HG02973 (cell line): ENCODE results near the gene CNIH2.

Experiments used
- ATAC-seq: cut with Tn5 transposase; IDR thresholded peaks from one replicate; pipeline ENCODE4 v1.9.1; 2021; ENCODE audit warnings: moderate library complexity; ENCODE audit not compliant: unreplicated experiment

Gene CNIH2

DNA sequence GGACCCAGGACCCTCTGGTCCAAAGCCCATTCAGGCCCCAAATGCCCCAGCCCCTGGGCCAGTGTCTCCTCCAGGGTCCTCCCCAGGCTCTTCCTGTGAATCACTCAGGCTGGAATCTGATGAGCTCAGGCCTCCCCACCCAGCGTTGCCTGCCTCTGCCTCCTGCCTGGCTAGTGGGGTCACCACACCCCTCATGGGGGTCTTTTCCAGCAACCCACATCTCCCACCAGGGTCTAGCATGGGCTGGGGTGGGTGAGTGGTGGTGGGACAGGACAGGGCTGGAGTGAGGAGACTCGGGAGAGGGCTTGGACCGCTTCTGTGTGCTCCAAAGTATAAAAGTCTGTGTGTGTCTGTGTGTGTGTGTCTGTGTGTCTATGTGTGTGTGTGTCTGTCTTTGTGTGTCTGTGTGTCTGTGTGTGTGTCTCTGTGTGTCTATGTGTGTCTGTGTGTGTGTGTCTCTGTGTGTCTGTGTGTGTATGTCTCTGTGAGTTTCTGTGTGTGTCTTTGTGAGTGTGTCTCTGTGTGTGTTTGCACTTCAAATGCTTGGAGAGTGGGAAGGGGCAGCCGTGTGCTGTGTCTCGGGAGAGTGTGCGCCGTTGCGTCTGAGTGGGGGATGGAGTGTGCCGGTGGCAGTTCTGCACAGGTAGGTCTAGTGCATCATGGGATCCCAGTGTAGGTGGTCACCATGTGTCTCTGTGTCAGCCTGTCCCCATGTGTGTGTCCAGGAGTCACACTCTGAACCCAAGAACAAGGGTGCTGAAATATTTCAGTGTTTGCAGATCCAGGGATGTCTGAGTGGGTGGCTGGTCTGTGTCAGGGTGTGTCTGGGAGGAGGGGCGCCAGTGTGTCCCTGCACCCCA lies 49.4 kb downstream of the CNIH2 start:
- no peak for ATAC-seq

DNA sequence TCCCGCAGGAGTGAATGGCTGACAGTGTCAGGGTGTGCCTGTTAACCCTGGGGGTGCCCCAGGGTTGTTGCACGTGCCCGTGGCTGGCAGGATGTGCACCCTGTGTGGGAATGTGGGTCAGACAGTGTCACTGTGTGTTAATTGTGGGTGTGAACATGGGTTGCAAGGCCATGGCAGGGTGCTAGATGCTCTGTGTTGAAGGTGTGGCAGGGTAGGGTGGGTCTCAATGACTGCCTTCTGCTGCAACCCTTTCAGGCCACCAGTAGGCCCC lies 50.0 kb downstream of the CNIH2 start:
- no peak for ATAC-seq

DNA sequence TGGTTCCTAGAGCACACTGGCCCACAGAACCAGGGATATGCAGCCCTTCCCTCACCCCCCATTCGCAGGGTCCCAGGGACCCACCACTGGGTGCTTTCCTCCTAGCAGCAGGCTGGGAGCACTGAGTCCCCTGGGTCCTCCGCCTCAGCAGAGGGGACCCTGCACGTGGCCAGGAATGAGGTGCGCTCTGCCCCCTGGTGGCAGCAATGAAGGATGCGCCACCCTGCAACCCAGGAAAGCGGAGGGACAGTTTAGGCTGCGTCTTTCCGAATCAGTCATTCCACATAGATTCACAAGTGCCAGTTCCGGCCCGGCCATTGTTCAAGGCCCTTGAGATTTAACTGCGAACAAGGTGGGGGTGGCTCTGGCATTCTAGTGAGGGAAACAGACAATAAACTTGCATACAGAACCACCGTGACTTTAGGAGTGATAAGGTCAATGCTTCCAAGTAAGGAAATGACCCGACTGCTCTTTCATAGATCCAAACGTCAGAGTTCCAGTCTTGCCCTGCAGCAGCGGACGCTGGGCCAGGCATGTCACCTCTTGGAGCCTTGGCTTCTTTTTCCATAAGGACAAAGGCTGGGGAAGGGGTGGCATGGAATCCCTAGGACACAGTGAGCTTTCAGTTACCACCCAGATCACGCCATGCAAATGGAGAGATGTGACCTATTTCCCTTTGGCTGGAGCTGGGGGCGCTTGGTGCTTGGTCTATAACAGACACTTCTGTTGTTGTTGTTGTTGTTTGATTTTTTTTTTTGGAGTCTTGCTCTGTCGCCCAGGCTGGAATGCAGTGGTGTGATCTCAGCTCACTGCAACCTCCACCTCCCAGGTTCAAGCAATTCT lies 50.5 kb downstream of the CNIH2 start:
- no peak for ATAC-seq

DNA sequence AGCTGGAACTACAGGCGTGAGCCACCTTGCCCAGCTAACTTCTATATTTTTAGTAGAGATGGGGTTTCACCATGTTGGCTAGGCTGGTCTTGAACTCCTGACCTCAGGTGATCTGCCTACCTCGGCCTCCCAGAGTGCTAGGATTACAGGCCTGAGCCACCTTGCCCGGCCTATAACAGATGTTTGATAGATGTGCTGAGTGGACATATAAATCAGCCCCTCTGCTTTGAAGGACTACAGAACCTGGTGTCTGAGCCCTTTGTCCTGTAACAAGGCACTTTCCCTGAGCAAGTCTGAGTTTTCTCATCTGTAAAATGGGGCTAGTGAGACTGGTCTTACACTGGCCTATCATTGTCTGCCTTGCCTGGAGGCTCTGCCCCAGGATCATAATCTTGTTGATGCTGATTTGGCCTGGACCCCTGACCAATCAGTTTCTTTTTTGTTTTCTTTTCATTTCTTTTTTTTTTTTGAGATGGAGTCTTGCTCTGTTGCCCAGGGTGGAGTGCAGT lies 51.2 kb downstream of the CNIH2 start:
- no peak for ATAC-seq

DNA sequence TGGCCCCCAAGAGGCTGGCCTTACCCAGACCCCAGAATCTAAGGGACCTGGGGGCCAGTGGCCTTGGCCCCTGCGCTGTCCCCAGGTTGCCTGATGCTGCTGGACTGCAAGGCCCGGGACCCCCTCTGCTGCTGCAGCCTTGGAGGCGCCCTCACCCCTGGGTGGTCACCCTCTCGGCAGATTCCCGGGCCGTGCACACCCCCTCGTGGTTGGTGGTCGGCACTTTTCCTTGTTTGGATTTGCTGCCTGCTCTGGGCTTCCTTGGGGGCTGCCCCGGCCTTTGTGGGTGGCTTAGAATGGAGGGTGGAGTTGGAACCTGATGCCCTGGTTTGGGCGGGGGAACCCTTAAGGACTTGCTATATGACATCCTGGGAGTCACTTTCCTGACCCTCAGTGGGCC lies 53.0 kb downstream of the CNIH2 start:
- ATAC-seq = no peak

DNA sequence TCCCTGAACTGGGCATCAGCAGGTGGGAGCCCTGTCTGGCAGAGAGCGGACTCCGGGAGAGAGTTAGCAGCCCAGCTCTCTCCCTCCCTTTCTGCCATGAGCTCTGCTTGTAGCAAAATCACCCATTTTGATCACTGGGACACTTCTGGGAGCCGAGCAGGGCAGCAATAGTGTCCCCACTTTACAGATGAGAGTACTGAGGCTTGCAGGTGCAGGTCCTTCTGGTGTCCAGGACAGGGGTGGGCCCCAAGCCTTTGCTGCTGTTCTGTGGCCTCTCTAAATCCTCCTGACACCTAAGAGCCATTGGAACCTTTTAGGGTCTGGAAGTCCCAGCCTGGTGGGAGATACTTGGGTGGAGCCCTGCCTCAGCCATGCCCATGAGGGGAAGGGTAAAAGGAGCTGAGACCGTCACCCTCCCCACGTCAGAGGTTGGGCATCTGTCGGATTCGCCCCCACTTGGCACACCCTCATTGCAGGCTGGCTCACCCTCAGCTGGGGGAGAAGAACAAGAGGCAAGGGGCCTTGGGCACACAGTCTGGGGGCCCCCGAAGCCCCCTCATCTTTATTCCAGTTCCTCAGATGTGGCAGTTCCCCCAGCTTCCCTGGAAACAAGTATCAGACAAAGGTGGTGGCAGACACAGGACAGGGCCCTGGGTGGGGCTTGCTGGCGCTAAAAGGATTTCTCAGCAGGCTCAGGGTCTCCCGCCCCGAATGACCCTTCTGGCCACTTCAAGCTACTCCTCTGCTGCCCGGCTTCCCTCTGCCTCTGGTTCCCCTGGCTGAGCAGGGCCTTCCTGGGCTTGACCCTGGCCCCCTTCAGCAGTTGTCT lies 53.8 kb downstream of the CNIH2 start:
- no peak for ATAC-seq

DNA sequence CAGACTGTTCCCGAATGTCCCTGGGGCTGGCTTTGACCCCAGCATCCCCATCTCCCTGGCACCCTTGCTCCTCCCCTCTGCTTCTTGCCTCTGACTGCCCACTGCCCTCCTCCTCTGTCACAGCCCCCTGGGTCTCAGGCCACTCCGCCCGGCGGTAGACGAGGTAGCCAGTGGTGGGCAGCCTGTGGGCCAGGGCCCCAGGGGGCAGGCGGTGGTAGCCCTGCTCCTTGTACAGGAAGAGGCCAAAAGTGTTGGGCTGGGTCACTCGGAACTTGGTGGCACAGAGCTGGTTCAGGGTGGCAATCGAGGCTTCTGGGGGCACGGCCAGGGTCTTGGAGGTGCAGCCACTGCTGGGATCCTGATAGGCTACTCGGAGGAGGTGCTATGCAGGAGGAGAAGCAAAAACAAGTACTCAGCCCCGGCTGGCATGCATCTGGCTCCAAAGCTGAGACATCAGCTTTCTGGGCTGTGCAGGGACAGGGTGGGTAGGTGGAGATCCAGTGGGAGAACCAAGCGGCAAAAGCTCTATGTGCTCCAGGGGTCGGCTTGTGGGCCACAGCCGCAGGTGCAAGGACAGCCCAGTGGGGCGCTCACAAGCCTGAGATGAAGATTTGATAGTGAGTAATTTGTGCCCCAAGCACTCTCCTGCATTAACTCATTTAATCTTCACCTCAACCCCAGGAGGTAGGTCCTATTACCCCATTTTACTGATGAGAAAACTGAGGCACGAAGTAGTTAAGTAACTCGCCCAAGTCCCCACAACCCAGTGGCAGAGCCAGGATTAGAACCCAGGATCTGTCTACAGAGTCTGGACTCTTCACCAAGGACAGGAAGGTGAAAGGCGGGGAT lies 54.6 kb downstream of the CNIH2 start:
- ATAC-seq = no peak

DNA sequence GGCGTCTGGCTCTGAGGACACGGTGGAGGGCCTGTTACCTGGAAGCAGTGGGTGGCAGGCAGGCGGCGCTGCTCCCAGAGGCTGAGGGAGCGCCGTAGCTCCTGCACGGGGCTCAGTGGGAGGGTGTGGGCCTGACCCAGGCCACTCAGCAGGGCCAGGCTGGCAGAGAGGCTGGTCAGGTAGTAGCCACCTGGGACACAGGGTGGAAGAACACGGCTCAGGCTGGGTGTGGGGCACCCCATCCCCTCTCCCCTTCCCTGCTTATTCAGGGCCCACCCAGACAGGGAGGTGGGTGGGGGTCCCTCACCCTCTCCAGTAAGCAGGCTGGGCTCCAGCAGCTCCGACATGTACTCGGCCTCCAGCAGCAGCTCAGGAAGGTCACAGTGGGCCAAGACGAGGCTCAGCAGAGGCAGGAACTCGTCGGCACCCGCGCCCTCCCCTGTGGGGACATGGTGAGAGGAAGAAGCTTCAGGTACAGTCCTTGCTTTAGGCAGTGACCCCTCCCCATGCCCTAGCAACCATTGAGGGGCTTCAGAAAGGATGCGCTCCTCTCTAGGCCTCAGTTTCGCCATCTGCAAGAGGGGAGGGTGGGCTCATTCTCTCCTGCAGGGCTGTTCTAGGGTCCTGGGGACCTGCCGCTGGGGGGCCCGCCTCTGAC lies 55.4 kb downstream of the CNIH2 start:
- no peak for ATAC-seq
